Parathyroid adenoma (tissue), 2 donors: ENCODE data around the gene P2RX3.

ENCODE experiments used
- H2AFZ ChIP-seq: fragments of 300-600 bp; sonication (generic); one replicate; pipeline ENCODE4 v1.7.0; 2017; ENCODE audit warnings: antibody characterized with exemption, mild to moderate bottlenecking
- H3K27ac ChIP-seq: fragments of 300-600 bp; sonication (generic); one replicate; pipeline ENCODE4 v1.7.0; 2017
- H3K27me3 ChIP-seq: fragments of 300-600 bp; sonication (generic); one replicate; pipeline ENCODE4 v1.7.0; 2017; ENCODE audit warnings: low read length; ENCODE audit not compliant: control insufficient read depth, insufficient read depth
- H3K36me3 ChIP-seq: fragments of 300-600 bp; sonication (generic); one replicate; pipeline ENCODE4 v1.7.0; 2017; ENCODE audit warnings: low read length; ENCODE audit not compliant: control insufficient read depth, insufficient read depth
- H3K4me1 ChIP-seq: fragments of 300-600 bp; sonication (generic); one replicate; pipeline ENCODE4 v1.7.0; 2017; ENCODE audit warnings: control low read depth
- H3K4me2 ChIP-seq: fragments of 300-600 bp; sonication (generic); one replicate; pipeline ENCODE4 v1.7.0; 2017; ENCODE audit warnings: low read length
- H3K4me3 ChIP-seq: fragments of 300-600 bp; sonication (generic); one replicate; pipeline ENCODE4 v1.7.0; 2017; ENCODE audit warnings: low read depth, low read length
- H3K79me2 ChIP-seq: fragments of 300-600 bp; sonication (generic); one replicate; pipeline ENCODE4 v1.7.0; 2017; ENCODE audit warnings: control low read depth
- H3K9ac ChIP-seq: fragments of 300-600 bp; sonication (generic); one replicate; pipeline ENCODE4 v1.7.0; 2017; ENCODE audit warnings: mild to moderate bottlenecking
- H3K9me3 ChIP-seq: fragments of 300-600 bp; sonication (generic); one replicate; pipeline ENCODE4 v1.7.0; 2017; ENCODE audit warnings: low read length; ENCODE audit not compliant: control insufficient read depth
- CTCF ChIP-seq: fragments of 300-600 bp; sonication (generic); IDR thresholded peaks from one replicate; pipeline ENCODE4 v1.7.0; 2017; ENCODE audit warnings: antibody characterized with exemption, mild to moderate bottlenecking
- donor health status: primary hyperparathyroidism.

Gene P2RX3

GRCh38 chr11:57324154-57324885 is 13.8 kb upstream of the P2RX3 start:
- TF ChIP-seq CTCF, result no peak
- Histone ChIP-seq H3K79me2 (peaks cover 2% of the 10 kb centered on the region), H3K27ac (peak overlapping the region; percentile 90), H3K9me3 (no peaks in the 10 kb centered on the region), H3K9ac (peak overlapping the region; percentile 46), H2AFZ (peak overlapping the region; percentile 62), H3K4me2 (peak overlapping the region; percentile 73), H3K36me3 (no peaks in the 10 kb centered on the region), H3K4me1 (peaks cover 9% of the 10 kb centered on the region), H3K4me3 (peak overlapping the region; percentile 57), H3K27me3 (no peaks in the 10 kb centered on the region)

- Histone ChIP-seq H3K36me3 (no peaks in the 10 kb centered on the region), H3K4me1 (peaks cover 9% of the 10 kb centered on the region)
These were observed 13.0 kb upstream of the P2RX3 start, which contains the start of gene TNKS1BP1 for GRCh38 chr11:57324886-57325734. TNKS1BP1 (minus strand) TSS chr11:57324952; CDS start chr11:57321885, 3,067 bp downstream.

GRCh38 chr11:57325735-57326048 is 12.5 kb upstream of the P2RX3 start:
- Histone ChIP-seq H3K4me2 (peak overlapping the region; percentile 75), H3K4me1 (peaks cover 9% of the 10 kb centered on the region), H2AFZ (peak overlapping the region; percentile 77), H3K27me3 (no peaks in the 10 kb centered on the region), H3K27ac (peak overlapping the region; percentile 91), H3K9me3 (no peaks in the 10 kb centered on the region), H3K79me2 (peaks cover 2% of the 10 kb centered on the region), H3K36me3 (no peaks in the 10 kb centered on the region), H3K4me3 (peak overlapping the region; percentile 60), H3K9ac (no peak overlapping the region)
- TF ChIP-seq CTCF, result no peak

More at GRCh38 chr11:57324886-57325734, 13.0 kb upstream of the P2RX3 start, which contains the start of gene TNKS1BP1:
- peak within 1 kb of the TSS; percentile 77 for H2AFZ ChIP-seq
- H3K27me3 ChIP-seq, result no peaks in the 10 kb centered on the region
- H3K27ac ChIP-seq, result peak within 1 kb of the TSS; percentile 91
- no peak for TF ChIP-seq CTCF
- peak within 1 kb of the TSS; percentile 72 for H3K9ac ChIP-seq
- peak within 1 kb of the TSS; percentile 75 for H3K4me2 ChIP-seq
- H3K79me2 ChIP-seq, result peaks cover 2% of the 10 kb centered on the region
- no peaks in the 10 kb centered on the region for H3K9me3 ChIP-seq
- peak within 1 kb of the TSS; percentile 60 for H3K4me3 ChIP-seq

GRCh38 chr11:57327721-57328120 is 10.4 kb upstream of the P2RX3 start:
- no peak overlapping the region for H3K4me2 ChIP-seq
- no peaks in the 10 kb centered on the region for H3K36me3 ChIP-seq
- no peak overlapping the region for H3K4me3 ChIP-seq
- H3K27me3 ChIP-seq, result no peaks in the 10 kb centered on the region
- no peak overlapping the region for H3K9ac ChIP-seq
- H2AFZ ChIP-seq, result no peak overlapping the region
- H3K4me1 ChIP-seq, result peaks cover 9% of the 10 kb centered on the region
- H3K27ac ChIP-seq, result no peak overlapping the region
- H3K9me3 ChIP-seq, result no peaks in the 10 kb centered on the region
- no peaks in the 10 kb centered on the region for H3K79me2 ChIP-seq
- TF ChIP-seq CTCF, result no peak
